T-helper 2 cell treated with Interferon-gamma antibody and Interleukin-4, amounts not matched to agents 100 ng/mL and 5 ng/mL, for 36 hours (primary cell): ENCODE measurements around the gene LBR. TPM values are rescaled to one million over a fixed set of nuclear protein-coding genes. Genes with fewer than 3 reads are reported as not detected.

Source experiments
- intact Hi-C: fragments of 100-400 bp; cut with micrococcal nuclease; formaldehyde crosslinking; loops from one replicate; pipeline ENCODE4 v1.15.1; 2023
- total RNA-seq: library from RNA; stranded (reverse); gene quantifications from 2 replicates; pipeline ENCODE4 v1.2.3, GENCODE V29; 2022

LBR gene
- total RNA-seq, 1 donor from 2014 or later, result 244 TPM

DNA sequence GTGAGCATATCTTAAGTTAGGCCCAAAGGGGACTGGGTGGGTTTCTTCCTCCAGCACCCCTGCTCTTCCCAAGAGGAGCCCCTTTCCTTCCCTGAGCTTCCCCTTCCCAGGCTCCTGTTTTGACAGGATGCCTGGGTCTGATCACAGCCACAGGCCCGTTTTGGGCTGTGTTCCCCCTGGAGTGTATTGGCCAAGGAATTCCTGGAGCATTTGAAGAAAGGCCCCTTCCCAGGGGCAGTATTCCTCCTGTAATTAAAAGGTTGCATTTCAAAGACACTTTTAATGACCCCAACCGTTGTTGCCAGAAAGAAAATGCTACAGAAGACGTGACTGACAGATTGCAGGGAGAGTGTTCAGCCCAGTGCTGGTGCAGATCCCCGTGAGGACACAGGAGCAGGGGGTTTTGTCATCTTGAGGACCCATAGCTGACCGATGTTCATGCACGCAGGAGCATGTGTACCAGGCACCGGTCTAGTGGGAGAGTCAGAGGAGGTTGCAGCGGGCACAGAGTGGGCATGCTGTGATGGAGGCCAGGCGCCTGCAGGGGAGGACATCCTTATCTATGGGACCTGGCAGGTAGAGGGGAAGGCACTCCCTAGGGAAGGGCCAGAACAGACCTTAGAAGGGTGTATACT, 19.3 kb upstream of the LBR start:
- intact Hi-C loops, result no loop called here

DNA sequence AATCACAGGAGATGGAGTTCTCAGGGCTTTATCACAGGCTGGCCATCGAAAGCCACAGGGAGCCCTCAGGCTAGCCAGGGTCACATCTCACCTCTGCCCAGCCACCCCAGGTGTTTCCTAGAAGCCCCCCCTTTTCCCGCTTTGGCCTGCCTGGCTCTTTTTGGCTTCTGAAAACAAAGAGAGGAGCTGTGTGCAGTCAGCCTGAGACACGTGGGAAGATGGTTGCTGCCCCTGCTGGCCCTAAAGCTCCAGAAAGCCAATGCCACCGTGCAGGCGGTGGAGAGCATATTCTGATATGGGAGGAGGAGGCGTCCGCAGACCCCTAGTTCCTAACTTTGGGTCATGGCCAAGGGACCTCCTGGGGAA, 18.7 kb upstream of the LBR start:
- intact Hi-C loops, result no loop called here

DNA sequence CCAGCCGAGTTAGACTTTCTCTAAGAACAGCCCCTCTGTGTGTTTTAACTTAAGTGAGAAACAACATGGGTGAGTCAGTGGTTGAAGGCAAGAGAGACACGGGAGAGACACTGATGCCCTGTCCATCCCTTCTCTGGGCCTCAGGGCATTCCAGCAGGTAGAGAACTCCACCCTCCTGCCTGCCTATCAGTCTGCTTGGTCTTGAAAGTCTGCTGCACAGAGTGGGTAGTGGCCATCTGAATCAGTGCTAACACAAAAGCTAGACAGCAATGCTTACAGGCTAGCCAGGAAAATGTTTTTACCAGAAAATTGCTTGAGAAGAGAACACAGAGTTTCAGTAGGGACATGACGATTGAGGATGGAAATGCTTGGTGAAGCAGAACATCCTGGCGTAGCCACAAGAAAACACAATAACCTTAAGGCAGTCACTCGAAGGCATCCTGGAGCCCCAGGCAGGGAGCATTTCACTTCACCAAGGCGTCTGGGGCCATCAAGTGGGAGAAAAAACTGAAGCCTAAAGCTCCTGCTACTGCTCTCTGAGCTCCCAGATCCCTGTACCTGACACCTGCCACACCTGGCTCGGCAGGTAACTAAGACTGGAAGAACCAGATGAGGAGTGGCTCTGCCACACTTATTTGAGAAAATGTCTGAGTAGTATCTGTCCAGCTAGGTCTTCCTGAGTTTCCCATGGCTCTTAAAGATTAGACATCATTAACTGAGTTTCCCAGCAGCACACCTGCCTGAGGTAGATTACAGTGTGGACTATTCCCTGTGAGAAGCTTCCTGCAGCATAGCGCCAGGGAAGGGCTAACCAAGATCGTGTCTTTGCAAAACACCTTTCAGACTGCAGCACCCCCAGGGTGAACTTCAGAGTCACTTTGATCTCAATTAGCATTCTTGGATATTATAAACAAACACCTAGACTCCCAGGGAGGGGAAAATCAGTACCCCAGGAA, 18.1 kb upstream of the LBR start:
- intact Hi-C loops, result loop anchor here (1.0 kb wide), 4 partner anchors 19 to 616 kb away; partner anchors contain the start of genes H3-3A and SDE2

DNA sequence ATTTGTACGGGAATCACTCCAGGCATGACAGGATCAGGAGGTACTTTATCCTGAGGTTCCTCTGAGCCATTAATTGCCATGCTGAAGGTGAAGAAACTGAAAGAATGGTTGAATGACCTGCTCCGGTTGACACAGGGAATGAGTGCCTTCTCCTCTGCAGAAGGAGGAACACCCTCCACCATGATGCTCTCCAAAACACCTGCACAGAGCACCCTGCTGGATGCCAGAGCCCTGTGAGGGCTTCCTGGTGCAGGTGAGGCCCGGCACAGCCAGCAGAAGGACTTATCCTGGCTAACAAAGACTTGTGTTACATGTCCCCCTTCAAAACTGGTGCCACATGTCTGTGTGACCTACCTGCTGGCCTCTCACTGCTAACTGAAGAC, 14.3 kb upstream of the LBR start:
- intact Hi-C loops, result no loop called here

DNA sequence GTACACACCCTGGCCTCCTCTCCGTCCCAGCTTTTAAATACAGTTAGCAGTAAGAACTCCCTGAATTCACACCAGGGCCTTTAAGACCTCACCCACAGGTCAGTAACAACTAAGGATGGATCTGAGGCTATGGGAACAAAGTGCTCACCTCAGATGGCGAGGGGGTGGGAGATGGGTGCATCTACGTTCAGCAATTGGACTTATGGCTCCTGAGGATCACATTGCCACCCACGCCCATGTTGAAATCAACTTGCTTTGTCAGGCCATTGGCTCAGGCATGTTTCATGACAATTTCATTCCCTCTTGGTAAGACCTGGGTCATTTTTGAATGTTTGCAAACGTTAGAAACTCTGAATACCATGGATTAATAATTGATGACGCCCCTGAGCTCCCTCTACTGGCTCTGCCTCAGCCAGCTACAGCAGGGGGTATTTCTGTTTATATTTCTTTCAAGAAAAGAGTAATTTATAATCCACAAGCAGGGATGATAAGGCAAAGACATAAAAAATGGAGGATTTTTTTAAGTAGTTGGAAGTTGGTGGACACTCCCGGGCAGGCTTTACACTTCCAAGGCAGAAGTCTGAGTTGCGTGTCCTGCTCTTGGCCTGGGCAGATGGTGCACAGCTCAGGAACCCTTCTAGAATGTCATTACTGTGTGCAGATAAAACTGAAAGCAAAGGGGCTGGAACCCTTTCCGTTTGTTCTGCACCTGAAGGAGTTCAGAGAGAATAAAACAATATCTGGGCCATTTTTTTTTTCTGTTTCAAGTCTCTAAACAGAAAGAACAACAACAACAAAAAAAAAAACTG, 13.7 kb upstream of the LBR start:
- intact Hi-C loops, result no loop called here

DNA sequence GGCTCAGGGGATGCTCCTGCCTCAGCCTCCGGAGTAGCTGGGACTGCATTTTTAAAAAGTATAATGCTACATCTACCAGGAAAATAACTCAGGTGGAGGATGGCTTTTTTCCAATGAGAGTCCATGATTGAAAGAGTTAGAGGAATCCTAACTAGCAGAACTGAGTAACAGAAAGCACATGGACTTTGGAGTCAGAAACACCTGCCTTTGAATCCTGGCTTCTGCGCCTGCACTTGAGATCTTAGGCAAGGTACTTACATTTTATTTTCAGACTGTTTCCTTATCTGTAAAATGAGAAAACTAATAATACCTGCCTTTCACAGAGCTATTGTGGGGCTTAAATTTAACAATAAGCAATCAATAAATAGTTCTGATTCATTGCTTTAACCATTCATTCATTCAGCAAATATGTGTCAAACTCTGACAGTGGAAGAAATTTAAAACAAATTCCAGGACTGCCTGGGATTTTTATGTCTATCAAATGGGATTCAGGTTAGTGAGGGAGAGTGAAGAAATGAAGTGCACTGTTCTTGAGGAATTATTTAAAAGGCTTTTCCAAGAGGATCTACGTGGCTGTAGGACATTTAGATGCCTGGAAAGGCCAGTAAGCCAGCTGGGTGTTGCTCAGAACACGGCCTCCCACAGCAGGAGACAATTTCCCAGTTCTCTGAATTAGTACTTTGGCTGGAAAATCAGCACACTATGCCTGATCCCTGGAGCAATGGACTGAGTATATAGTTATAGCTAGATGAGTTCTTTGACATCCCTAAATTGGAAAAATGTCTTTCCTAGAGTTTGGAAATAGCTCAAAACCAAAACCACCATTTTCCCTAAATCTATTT, 12.8 kb upstream of the LBR start:
- intact Hi-C loops, result no loop called here

DNA sequence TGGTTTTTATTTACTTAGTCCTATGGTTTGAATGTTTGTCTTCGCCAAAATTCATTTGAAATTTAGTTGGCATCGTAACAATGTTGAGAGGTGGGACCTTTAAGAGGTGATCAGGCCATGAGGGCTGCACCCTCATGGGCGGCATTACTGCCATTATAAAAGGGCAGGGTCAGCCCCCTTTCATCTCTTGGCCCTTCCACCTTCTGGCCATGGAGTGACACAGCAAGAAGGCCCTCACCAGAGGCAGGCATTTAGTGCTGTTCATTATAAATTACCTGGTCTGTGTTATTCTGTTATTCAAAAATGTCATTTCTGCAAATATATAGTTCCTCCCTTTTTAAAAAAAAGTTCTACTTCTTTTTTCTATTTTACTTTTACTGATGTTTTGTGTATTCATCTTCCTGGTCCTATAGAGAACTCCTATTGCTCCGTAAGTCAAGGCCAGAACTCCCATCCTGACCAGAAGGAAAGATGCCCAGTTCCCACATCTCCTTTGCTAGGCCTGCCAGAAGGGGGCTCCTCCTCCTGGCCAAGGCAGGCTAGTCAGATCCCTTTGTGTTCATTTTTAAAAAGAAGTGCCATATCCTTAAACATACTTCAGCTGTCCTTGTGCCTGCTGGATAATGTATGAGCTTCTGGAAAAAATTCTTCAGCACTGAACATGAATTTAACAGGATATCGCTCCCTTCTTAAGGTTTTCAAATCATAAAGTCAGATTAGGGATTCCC, 10.0 kb upstream of the LBR start:
- intact Hi-C loops, result no loop called here

DNA sequence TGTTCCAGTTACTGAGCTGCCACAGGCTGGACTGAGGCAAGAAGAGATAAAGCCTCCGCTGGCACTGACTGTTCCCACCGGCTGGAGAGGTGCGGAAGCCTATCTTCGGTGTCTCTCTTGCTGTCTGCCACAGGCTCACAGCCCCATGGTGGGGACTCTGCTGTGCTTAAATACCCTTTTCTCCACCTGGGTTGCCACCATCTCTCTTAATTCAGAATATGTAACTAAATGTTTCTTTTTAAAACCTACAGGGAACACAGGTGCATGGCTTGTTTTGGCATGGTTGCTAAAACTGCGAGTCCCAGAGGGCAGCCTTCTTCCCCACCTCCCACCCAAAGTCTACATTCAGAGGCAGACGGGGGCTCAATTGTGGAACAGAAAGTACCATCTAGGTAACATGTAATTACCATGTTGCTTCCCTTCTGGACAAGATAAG, 8.1 kb upstream of the LBR start:
- intact Hi-C loops, result no loop called here

DNA sequence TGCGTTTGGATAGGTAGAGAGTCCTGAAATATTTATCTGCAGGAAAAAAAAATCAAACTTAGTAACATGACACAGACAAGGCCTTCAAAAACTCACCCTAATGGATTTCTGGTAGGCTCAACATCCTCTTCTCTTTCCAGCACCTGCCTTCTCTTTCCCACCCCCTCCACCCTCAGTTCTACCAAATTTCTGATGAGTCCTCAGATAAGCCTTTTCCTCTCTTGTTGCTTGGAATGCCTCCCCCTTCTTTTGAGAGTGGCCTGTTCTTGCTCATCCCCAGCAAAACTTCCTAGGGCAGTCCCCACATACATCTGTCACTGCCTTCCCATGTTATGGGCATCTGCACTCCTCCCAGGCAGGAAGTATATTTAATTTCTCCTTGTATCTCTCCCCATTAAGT, 7.6 kb upstream of the LBR start:
- intact Hi-C loops, result no loop called here

DNA sequence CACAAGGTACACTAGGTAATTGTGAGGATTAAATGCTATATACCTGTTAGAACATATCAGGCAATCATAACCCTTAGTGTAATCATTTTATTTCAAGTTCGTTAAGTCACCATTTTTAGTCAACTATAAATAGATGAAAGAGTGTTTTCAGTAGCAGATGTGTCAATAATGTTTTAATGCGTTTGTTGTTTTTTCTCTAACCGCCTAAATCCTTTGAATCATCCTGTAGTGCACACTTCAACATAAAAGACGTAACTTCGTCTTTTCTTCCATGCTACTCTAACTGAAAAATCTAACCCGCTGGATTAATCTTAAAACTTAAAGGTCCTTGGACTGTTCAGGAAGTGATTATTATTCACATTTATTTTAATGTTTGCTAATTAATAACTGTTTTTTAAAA, 7.2 kb upstream of the LBR start:
- intact Hi-C loops, result no loop called here

DNA sequence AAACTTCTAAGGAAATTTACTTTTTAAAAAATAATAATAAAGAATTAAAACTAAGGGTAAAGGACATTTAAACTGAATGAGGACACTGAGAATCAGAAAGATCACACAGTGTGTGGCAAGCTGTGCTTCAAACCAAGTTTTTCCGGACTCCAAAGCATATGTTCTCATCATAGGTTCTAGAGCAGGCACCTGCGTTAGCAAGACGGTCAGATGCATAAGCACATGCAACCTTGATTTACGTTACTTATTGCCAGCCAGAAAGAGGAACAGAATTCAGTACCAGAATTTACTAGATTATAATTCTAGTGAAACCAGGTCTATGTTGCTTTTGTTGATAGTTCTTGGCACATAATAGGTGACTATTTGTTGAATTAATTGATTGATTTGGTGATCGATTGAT, 6.2 kb upstream of the LBR start:
- intact Hi-C loops, result no loop called here

DNA sequence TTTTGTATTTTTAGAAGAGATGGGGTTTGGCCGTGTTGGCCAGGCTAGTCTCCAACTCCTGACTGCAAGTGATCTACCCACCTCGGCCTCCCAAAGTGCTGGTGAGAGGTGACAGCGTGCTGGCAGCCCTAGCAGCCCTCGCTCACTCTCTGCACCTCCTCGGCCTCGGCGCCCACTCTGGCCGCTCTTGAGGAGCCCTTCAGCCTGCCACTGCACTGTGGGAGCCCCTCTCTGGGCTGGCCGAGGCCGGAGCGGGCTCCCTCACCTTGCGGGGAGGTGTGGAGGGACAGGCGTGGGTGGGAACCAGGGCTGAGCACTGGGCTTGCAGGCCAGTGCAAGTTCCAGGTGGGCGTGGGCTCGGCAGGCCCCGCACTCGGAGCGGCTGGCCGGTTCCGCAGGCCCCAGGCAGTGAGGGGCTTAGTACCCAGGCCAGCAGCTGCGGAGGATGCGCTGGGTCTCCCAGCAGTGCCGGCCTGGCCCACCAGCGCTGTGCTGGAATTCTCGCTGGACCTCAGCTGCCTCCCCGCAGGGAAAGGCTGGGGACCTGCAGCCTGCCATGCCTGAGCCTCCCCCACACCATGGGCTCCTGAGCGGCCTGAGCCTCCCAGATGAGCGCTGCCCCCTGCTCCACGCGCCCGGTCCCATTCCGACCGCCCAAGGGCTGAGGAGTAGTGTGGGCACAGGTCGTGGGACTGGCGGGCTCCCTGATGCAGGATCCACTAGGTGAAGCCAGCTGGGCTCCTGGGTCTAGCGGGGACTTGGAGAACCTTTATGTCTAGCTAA, 3.4 kb upstream of the LBR start:
- intact Hi-C loops, result no loop called here

DNA sequence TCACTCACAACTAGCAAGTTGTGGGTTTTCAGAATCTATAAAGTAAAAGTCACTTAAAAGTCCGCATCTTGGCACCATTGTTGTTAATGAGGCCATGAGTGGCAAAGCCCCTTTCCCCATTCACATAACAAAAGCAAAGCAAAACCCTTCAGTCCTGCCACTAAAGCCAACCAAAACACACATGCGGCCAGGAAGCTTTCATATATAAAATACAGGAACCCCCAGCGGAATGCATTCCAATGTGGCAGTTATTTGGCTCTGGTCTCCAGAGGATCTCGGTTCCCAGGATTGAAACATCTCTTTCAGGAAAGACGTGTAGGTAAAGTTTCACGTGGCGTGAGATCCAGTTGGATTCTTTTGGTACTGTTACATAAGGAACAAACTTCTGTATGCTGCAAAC, 2.5 kb upstream of the LBR start:
- intact Hi-C loops, result no loop called here

DNA sequence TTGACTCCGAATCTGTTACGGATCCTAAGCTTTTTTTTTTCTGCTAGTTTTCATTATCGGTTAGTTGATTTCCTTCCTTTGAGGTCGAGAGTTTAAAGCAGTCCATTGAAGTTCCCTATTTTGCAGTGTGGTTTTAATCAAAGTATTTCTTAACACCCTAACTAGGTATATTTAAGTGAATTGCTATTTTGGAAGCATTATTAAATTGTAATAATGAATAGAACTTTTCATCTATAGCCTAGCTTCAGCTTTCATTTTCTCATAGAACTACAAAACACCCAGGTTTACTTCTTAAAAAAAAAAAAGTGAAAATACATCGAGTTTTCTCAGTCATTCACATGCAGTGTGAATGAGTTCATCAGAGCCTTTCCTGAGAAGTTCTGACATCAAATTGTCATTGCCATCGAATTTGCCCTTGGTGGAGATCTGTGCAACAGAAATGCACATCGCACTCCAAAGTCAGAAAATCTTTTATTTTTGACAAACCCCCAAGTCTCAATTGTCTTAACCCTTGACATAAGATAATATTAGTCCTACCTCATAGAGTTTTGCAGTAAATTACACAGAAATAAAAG, 1.1 kb upstream of the LBR start:
- intact Hi-C loops, result loop anchor here (5.0 to 10.0 kb wide), 7 partner anchors 348 to 1276 kb away; partner anchors contain the start of genes H3-3A, PYCR2, SDE2 and SRP9

DNA sequence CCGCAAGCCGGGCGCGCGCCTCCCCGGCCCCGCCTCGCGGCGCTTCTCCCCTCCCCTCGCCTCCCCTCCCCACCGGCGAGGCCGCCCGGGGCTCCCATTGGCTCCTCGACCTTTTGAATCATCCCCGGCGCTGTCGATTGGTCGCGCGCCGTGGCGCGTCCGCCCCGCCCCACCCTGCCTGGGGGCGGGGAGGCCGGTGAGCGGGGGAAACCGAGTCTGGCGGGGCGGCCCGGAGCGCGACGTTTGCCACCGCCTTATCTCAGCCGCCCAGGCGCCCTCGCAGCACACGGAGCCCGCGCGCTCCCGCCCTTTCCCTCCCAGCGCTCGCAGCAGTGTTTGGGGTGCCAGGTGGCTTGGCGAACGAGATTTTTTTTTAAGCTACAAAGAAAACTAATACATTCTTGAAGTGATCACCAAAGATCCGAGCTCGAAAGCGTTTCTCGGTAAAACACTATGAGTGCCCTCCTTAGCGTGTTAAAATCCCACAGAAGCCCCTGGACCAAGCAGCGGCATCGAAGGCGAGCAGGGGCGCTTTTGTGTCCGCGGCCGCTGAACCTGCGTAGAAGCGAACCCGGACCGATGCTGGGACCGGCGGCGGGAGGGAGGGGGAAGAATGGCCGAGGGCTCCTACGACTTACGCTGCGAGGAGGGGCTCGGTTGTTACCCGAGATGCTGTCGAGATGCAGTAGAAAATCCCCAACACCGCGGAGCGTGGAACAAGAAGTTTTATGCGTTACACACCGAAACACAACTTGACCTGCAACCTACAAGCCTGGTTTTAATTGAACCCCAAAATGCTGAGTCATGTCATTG, 436 bp upstream of the LBR start:
- intact Hi-C loops, result loop anchor here (5.0 to 10.0 kb wide), 7 partner anchors 349 to 1277 kb away; partner anchors contain the start of genes H3-3A, PYCR2, SDE2 and SRP9

DNA sequence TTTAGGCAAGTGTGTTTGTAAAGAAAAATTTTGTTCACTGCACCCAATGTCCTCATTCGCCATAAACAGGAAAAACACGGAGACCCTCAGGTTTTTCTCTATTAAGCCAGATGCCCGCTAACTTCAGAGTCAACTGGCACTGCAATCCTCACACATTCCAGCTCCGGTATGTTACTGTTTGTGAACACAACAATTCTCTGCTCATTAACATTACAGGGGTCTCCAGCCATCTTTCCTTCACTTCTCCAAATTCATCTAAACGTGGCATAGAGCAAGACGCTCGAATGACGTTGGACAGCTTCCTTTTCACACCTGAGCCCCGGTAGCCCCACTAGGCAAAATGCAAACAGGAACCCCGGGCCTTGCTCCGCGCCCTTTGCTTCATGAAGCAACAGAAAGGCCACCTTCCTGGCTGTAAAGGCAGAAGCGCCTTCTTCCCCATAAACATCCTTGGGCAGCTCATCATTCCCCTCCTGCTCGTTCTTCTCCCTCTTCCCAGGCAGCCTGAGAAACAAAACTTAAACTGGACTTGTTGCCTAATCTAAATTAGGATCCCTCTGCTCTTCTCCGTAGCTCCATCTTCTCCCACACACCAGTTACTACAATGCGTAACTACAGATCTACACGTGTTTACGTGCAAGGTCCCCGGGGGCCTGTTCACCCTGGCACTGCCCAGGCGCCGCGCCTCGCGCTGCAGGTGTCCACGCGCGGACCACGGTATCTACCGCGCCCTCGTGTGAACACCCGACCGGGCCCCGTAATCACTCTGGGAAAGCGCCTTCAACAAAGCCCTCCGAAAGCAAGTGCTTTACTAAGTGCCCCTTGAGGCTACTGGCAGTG, 1.2 kb downstream of the LBR start:
- intact Hi-C loops, result loop anchor here (1.0 to 10.0 kb wide), 9 partner anchors 19 to 1278 kb away; partner anchors contain the start of genes H3-3A, PYCR2, SDE2 and SRP9
